Measurements from ENCODE around the gene SLU7. TPM values are rescaled to one million over a fixed set of nuclear protein-coding genes. Genes with fewer than 3 reads are reported as not detected.

Gene SLU7
- total RNA-seq, 2 experiments from 2014 or later: 50.1 to 54.6 TPM

DNA sequence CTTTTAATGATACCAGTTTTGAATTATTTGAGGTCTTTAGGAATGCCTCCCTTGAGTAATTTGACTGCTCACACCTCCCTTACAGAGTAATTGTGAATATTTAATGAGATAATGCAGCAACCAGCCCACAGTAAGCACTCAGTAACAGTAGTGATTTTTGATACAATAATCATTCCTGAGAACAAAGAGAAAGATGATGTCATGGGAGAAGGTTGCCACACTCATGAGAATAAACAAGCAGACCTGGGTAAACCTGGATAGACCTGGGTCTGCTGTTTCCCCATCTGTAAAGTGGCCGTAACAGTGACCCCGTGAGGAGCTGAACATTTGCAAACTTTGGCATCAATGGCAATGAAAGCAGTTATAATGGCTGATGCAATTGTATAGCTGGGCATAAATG is 52.7 kb downstream of the SLU7 start:
- Mint-ChIP-seq H3K36me3 (no peaks in the 10 kb centered on the region), H3K27ac (no peak overlapping the region), H3K9me3 (ENCODE audit: low read depth) (no peaks in the 10 kb centered on the region), H3K4me1 (peaks cover 9% of the 10 kb centered on the region), H3K27me3 (peaks cover 38% of the 10 kb centered on the region), H3K4me3 (no peak overlapping the region)
- no peak for DNase-seq
- ATAC-seq: no peak
- CTCF ChIA-PET: interaction anchor here (1.0 to 1.2 kb wide), 2 partner anchors 21 to 25 kb away, joined by 3 read pairs; no protein-coding TSS in a partner anchor

GRCh38 chr5:160363660-160364395 is 55.1 kb downstream of the SLU7 start:
- Mint-ChIP-seq H3K4me1 (no peaks in the 10 kb centered on the region), H3K4me3 (no peak overlapping the region), H3K9me3 (ENCODE audit: low read depth) (no peaks in the 10 kb centered on the region), H3K27ac (no peak overlapping the region), H3K27me3 (peaks cover 20% of the 10 kb centered on the region), H3K36me3 (no peaks in the 10 kb centered on the region)
- ATAC-seq (no peak), DNase-seq (no peak)
- CTCF ChIA-PET: interaction anchor here (0.6 kb wide), 1 partner anchor 27 kb away, joined by 3 read pairs; no protein-coding TSS in a partner anchor

GRCh38 chr5:160363211-160363610 is 55.7 kb downstream of the SLU7 start:
- no peak for ATAC-seq
- no peaks in the 10 kb centered on the region for H3K9me3 Mint-ChIP-seq (ENCODE audit: low read depth)
- CTCF ChIA-PET: interaction anchor here (0.6 kb wide), 1 partner anchor 26 kb away, joined by 3 read pairs; no protein-coding TSS in a partner anchor
- H3K27me3 Mint-ChIP-seq: peaks cover 15% of the 10 kb centered on the region
- H3K36me3 Mint-ChIP-seq: no peaks in the 10 kb centered on the region
- H3K4me1 Mint-ChIP-seq: no peaks in the 10 kb centered on the region
- no peak overlapping the region for H3K27ac Mint-ChIP-seq
- no peak for DNase-seq
- H3K4me3 Mint-ChIP-seq: no peak overlapping the region

- Mint-ChIP-seq H3K4me1 (no peaks in the 10 kb centered on the region), H3K36me3 (no peaks in the 10 kb centered on the region), H3K9me3 (ENCODE audit: low read depth) (no peaks in the 10 kb centered on the region), H3K27me3 (peaks cover 6% of the 10 kb centered on the region), H3K27ac (no peak overlapping the region), H3K4me3 (no peak overlapping the region)
- CTCF ChIA-PET: interaction anchor here (0.9 kb wide), 1 partner anchor 29 kb away, joined by 3 read pairs; no protein-coding TSS in a partner anchor
- ATAC-seq: no peak
- DNase-seq: no peak
Observed at GRCh38 chr5:160361624-160362228, 57.2 kb downstream of the SLU7 start.

GRCh38 chr5:160360310-160360709 is 58.6 kb downstream of the SLU7 start:
- Mint-ChIP-seq H3K4me3 (no peak overlapping the region), H3K27ac (no peak overlapping the region)

DNA sequence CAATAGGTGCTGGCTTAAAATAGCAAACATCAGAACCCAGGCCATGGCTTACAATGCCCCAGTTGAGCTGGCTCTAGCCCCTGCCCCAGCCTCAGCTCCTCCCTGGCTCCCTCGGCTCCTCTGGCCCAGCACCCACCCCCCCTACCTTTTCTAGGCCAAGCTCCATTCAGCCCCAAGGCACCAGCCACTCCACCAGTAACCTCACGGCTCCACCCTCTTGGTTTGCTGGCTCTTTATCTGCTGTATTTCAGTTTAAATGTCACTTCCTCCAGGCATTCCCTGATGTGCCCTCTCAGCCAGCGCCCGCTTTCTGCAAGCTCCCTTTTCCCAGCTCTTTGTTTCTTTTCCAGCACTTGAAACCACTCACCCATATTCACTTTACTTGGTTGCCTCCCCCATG is 59.1 kb downstream of the SLU7 start:
- Mint-ChIP-seq H3K27ac (no peak overlapping the region), H3K27me3 (peaks cover 6% of the 10 kb centered on the region), H3K36me3 (no peaks in the 10 kb centered on the region), H3K4me1 (no peaks in the 10 kb centered on the region), H3K4me3 (no peak overlapping the region), H3K9me3 (ENCODE audit: low read depth) (no peaks in the 10 kb centered on the region)
- ATAC-seq: no peak
- CTCF ChIA-PET: no interaction called here
- no peak for DNase-seq

More at GRCh38 chr5:160360310-160360709, 58.6 kb downstream of the SLU7 start:
- Mint-ChIP-seq H3K4me1 (no peaks in the 10 kb centered on the region), H3K36me3 (no peaks in the 10 kb centered on the region), H3K9me3 (ENCODE audit: low read depth) (no peaks in the 10 kb centered on the region), H3K27me3 (peaks cover 6% of the 10 kb centered on the region)
- ATAC-seq (no peak), DNase-seq (no peak)
- CTCF ChIA-PET: no interaction called here

DNA sequence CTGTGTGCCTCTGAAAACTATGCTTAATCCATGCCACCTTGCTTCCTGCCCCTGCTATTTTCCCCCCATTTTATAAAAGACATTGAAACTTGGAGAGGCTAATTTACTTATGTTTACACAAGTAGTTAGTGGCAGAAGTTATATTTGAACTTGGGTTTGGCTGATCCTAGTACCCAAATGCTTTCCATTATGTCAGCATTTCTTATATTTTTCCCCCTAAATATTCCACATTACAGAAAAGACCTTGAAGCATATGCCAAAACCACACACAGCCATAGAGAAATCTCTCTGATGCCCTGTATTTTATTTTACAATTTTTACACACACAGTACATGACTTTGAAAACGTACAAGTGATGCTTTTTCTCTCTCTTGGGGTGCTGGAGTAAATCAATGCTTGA is 59.6 kb downstream of the SLU7 start:
- Mint-ChIP-seq H3K4me3 (no peak overlapping the region), H3K36me3 (no peaks in the 10 kb centered on the region), H3K27me3 (peaks cover 6% of the 10 kb centered on the region), H3K4me1 (no peaks in the 10 kb centered on the region), H3K9me3 (ENCODE audit: low read depth) (no peaks in the 10 kb centered on the region), H3K27ac (no peak overlapping the region)
- ATAC-seq (no peak), DNase-seq (no peak)
- CTCF ChIA-PET: no interaction called here

DNA sequence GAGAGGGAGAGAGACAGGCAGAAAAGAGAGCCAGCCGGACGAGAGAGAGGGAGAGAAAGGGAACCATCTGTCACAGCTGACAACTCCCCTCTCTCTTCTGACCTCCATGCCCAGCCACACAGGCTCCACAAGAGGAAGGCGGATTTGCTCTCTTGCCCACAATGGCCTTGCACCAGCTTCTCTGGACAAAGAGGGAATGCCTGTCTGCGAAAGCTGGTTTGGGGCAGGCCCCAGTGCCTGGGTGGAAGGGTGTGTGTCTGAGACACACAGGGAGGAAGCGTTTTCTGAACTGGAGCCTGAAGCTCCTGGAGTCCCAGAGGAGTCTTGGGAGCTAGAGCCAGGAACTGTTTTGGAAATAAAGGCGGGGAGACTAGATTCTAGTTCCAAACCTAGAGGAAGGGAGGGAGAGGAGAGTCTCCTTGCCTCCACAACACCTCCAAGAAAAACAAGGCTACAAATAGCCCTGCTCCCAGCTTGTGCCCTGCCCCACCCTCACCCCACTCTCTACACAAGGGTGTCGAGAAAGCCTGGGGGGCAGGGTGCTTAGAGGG is 60.9 kb downstream of the SLU7 start:
- no peaks in the 10 kb centered on the region for H3K9me3 Mint-ChIP-seq (ENCODE audit: low read depth)
- no peak overlapping the region for H3K27ac Mint-ChIP-seq
- CTCF ChIA-PET: interaction anchor here (1.5 kb wide), 1 partner anchor 32 kb away, joined by 3 read pairs; no protein-coding TSS in a partner anchor
- peaks cover 6% of the 10 kb centered on the region for H3K27me3 Mint-ChIP-seq
- no peaks in the 10 kb centered on the region for H3K36me3 Mint-ChIP-seq
- DNase-seq (no peak), ATAC-seq (no peak)
- no peaks in the 10 kb centered on the region for H3K4me1 Mint-ChIP-seq
- H3K4me3 Mint-ChIP-seq: no peak overlapping the region

GRCh38 chr5:160357394-160357793 is 61.5 kb downstream of the SLU7 start:
- Mint-ChIP-seq H3K9me3 (ENCODE audit: low read depth) (no peaks in the 10 kb centered on the region), H3K27ac (no peak overlapping the region), H3K4me1 (no peaks in the 10 kb centered on the region), H3K27me3 (peaks cover 6% of the 10 kb centered on the region), H3K36me3 (no peaks in the 10 kb centered on the region), H3K4me3 (no peak overlapping the region)
- no peak for ATAC-seq
- no peak for DNase-seq
- CTCF ChIA-PET: interaction anchor here (1.5 kb wide), 1 partner anchor 32 kb away, joined by 3 read pairs; no protein-coding TSS in a partner anchor

GRCh38 chr5:160356550-160357347 is 62.1 kb downstream of the SLU7 start:
- no peak for ATAC-seq
- Mint-ChIP-seq H3K4me1 (no peaks in the 10 kb centered on the region), H3K4me3 (no peak overlapping the region), H3K27ac (no peak overlapping the region), H3K27me3 (peaks cover 6% of the 10 kb centered on the region), H3K36me3 (no peaks in the 10 kb centered on the region), H3K9me3 (ENCODE audit: low read depth) (no peaks in the 10 kb centered on the region)
- no peak for DNase-seq
- CTCF ChIA-PET: interaction anchor here (1.5 kb wide), 1 partner anchor 33 kb away, joined by 3 read pairs; no protein-coding TSS in a partner anchor

DNA sequence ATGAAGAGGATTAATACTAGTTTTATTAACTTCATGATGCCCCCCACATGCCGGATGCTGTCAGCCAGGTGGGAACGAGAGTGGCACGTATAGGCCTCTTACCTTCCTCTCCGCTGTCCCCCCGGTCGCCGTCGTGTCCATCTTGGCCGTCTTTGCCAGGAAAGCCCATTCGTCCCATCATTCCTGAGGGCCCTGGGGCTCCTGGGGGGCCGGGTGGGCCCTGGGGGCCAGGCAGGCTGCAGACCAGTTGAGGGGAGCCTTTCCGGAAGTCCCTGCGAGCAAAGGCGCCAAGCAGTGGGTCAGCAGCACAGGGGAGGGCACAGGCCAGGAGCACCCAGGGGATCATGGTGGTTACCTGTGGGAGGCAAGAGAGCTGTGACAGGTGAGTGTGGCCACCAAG is 64.2 kb downstream of the SLU7 start:
- ATAC-seq (no peak), DNase-seq (no peak)
- no peaks in the 10 kb centered on the region for H3K4me1 Mint-ChIP-seq
- H3K27ac Mint-ChIP-seq: no peak overlapping the region
- no peaks in the 10 kb centered on the region for H3K36me3 Mint-ChIP-seq
- no peak overlapping the region for H3K4me3 Mint-ChIP-seq
- peaks cover 3% of the 10 kb centered on the region for H3K27me3 Mint-ChIP-seq
- H3K9me3 Mint-ChIP-seq (ENCODE audit: low read depth): no peaks in the 10 kb centered on the region
- CTCF ChIA-PET: no interaction called here

GRCh38 chr5:160353379-160353778 is 65.5 kb downstream of the SLU7 start:
- Mint-ChIP-seq H3K4me1 (no peaks in the 10 kb centered on the region), H3K27me3 (no peaks in the 10 kb centered on the region), H3K27ac (no peak overlapping the region), H3K4me3 (no peak overlapping the region), H3K9me3 (ENCODE audit: low read depth) (no peaks in the 10 kb centered on the region), H3K36me3 (no peaks in the 10 kb centered on the region)
- CTCF ChIA-PET: no interaction called here
- ATAC-seq (no peak), DNase-seq (no peak)

- DNase-seq (no peak), ATAC-seq (no peak)
- Mint-ChIP-seq H3K27me3 (no peaks in the 10 kb centered on the region), H3K9me3 (ENCODE audit: low read depth) (no peaks in the 10 kb centered on the region), H3K36me3 (no peaks in the 10 kb centered on the region), H3K27ac (no peak overlapping the region), H3K4me3 (no peak overlapping the region), H3K4me1 (no peaks in the 10 kb centered on the region)
- CTCF ChIA-PET: interaction anchor here (0.8 to 1.4 kb wide), 3 partner anchors 8 to 331 kb away, joined by 3 read pairs; no protein-coding TSS in a partner anchor
Observed at GRCh38 chr5:160352308-160352707, 66.6 kb downstream of the SLU7 start.
